ENCODE results near the gene PATZ1. TPM values are rescaled to one million over a fixed set of nuclear protein-coding genes. Genes with fewer than 3 reads are reported as not detected.
"Not testable (repeated sequence)": the region's sequence is repeated elsewhere in the genome, so short reads cannot be mapped to it uniquely, and the experiment has no call there.

PATZ1 gene
- total and polyA plus RNA-seq, 2 experiments from 2014 or later = 1.3 to 9.6 TPM

DNA sequence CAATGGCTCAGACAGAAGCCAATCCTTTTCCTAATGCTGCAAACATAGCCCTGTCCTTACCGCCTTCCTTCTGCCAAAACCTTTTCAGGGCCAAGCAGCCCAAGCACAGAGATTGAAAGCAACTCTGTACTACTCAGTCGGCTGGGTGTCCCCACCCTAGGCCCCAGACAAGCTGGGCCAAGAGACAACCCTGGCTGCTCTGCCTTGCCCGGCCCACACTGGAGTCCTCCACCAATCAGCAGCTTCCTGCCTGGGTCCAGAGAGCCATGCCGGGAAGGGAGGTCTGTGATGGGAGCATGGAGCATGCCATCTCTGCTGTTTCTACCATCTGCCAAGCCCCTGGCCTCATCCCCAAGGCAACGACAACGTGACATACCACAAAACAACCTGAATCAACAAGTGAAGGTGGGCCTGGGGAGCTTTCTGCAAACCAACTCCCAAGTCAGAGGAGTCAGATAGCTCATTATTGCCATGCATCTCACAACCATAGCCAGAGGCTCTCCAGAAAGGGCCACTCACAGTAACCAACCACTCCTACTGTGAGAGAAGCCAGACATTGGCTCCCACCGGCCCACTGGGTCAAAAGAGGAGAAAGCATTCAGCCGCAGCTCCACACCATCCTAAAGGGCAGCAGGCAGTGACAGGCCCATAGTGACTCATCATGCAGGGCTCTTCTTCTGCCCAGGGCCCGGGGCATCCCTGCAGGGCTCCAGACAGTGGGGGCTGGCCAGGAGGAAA lies 18.2 kb downstream of the PATZ1 start:
- H3K79me2 ChIP-seq (ENCODE audit: insufficient read depth) = no peaks in the 10 kb centered on the region
- H3K4me1 ChIP-seq (ENCODE audit: insufficient read depth) = peaks cover 4% of the 10 kb centered on the region; the same call in 1 of the 2 replicates
- H3K9me2 ChIP-seq (ENCODE audit: insufficient read depth) = no peaks in the 10 kb centered on the region
- H3F3A ChIP-seq (ENCODE audit: insufficient read depth) = peaks cover 6% of the 10 kb centered on the region; the same call in 1 of the 2 replicates
- H3K36me3 ChIP-seq (ENCODE audit: low read depth) = 0 out of 2 replicates have a peak, but pooled peaks cover 6% of the 10 kb centered on the region
- DNase-seq = no peak
- no peaks in the 10 kb centered on the region for H3K9me3 ChIP-seq (ENCODE audit: low read depth)
- no peak overlapping the region for H3K4me3 ChIP-seq
- no peak overlapping the region for H3K4me2 ChIP-seq (ENCODE audit: unreplicated experiment)
- no peaks in the 10 kb centered on the region for H3K27me3 ChIP-seq (replicated peaks; ENCODE audit: insufficient read depth)
- in situ Hi-C loops (cut with MboI) = no loop called here
- no peak overlapping the region for H3K9ac ChIP-seq
- H3K27ac ChIP-seq = no peak overlapping the region
- TF ChIP-seq EZH2 (IDR thresholded peaks at IDR 0.05; ENCODE audit: insufficient read depth, poor library complexity, severe bottlenecking) (no peak), EZH2phosphoT487 (IDR thresholded peaks at IDR 0.05; ENCODE audit: insufficient read depth, low read depth) (no peak)
- H4K20me1 ChIP-seq (ENCODE audit: insufficient read depth) = no peaks in the 10 kb centered on the region
- 87 to 89% methylated on average over 7 to 9 of the region's 9 CpGs for WGBS, 2 experiments (ENCODE audit: low coverage in 1 of 2, low lambda C conversion rate in 2 of 2, missing lambda C conversion rate in 2 of 2)
- no peak overlapping the region for H2AFZ ChIP-seq

DNA sequence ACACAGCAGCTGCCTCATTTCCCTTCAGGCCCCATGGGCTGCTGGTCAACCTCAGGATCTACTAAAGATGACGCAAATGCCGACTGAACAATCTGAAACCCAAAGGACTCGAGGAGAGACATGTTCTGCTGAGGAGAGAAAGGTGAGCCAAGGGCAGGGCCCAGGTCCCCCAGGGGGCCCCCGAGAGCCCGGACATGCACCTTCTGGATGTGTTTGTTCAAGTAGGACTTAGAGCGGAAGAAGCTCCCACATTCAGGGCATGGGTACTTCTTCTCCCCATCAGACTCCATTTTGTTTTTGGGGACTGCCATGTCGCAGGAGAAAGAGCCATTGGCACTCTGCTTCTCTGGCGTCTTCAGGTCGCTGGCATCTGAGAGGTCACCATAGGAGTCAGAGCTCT lies 19.3 kb downstream of the PATZ1 start:
- Histone ChIP-seq H3K4me2 (ENCODE audit: unreplicated experiment) (no peak overlapping the region), H3K27me3 (replicated peaks; ENCODE audit: insufficient read depth) (no peaks in the 10 kb centered on the region), H3K9ac (no peak overlapping the region), H3K9me3 (ENCODE audit: low read depth) (no peaks in the 10 kb centered on the region), H3K36me3 (ENCODE audit: low read depth) (no peaks in the 10 kb centered on the region), H3K27ac (no peak overlapping the region), H3F3A (ENCODE audit: insufficient read depth) (no peaks in the 10 kb centered on the region), H3K9me2 (ENCODE audit: insufficient read depth) (no peaks in the 10 kb centered on the region), H2AFZ (no peak overlapping the region), H3K79me2 (ENCODE audit: insufficient read depth) (no peaks in the 10 kb centered on the region), H4K20me1 (ENCODE audit: insufficient read depth) (no peaks in the 10 kb centered on the region), H3K4me1 (ENCODE audit: insufficient read depth) (no peaks in the 10 kb centered on the region), H3K4me3 (no peak overlapping the region)
- in situ Hi-C loops (cut with MboI) = no loop called here
- no peak for DNase-seq
- WGBS, 2 experiments (ENCODE audit: low coverage in 1 of 2, low lambda C conversion rate in 2 of 2, missing lambda C conversion rate in 2 of 2) = 96% methylated on average over 9 of the region's 9 CpGs
- TF ChIP-seq EZH2phosphoT487 (IDR thresholded peaks at IDR 0.05; ENCODE audit: insufficient read depth, low read depth) = no peak
- TF ChIP-seq EZH2 (IDR thresholded peaks at IDR 0.05; ENCODE audit: insufficient read depth, poor library complexity, severe bottlenecking) = no peak

GRCh38 chr22:31323578-31324550 lies 22.3 kb downstream of the PATZ1 start:
- Histone ChIP-seq H3K79me2 (ENCODE audit: insufficient read depth) (no peaks in the 10 kb centered on the region), H3K36me3 (ENCODE audit: low read depth) (no peaks in the 10 kb centered on the region), H3K9ac (no peak overlapping the region), H3F3A (ENCODE audit: insufficient read depth) (no peaks in the 10 kb centered on the region), H2AFZ (no peak overlapping the region), H4K20me1 (ENCODE audit: insufficient read depth) (no peaks in the 10 kb centered on the region), H3K4me2 (ENCODE audit: unreplicated experiment) (no peak overlapping the region), H3K9me3 (ENCODE audit: low read depth) (no peaks in the 10 kb centered on the region), H3K4me1 (ENCODE audit: insufficient read depth) (no peaks in the 10 kb centered on the region), H3K4me3 (no peak overlapping the region), H3K27ac (no peak overlapping the region), H3K27me3 (replicated peaks; ENCODE audit: insufficient read depth) (no peaks in the 10 kb centered on the region), H3K9me2 (ENCODE audit: insufficient read depth) (no peaks in the 10 kb centered on the region)
- DNase-seq = no peak
- in situ Hi-C loops (cut with MboI) = no loop called here
- WGBS, 2 experiments (ENCODE audit: low coverage in 1 of 2, low lambda C conversion rate in 2 of 2, missing lambda C conversion rate in 2 of 2) = 90 to 92% methylated on average over 8 of the region's 8 CpGs
- TF ChIP-seq EZH2phosphoT487 (IDR thresholded peaks at IDR 0.05; ENCODE audit: insufficient read depth, low read depth) = no peak
- TF ChIP-seq EZH2 (IDR thresholded peaks at IDR 0.05; ENCODE audit: insufficient read depth, poor library complexity, severe bottlenecking) = no peak

GRCh38 chr22:31321421-31321820 lies 24.7 kb downstream of the PATZ1 start:
- H3K27me3 ChIP-seq (replicated peaks; ENCODE audit: insufficient read depth) = no peaks in the 10 kb centered on the region
- no peaks in the 10 kb centered on the region for H4K20me1 ChIP-seq (ENCODE audit: insufficient read depth)
- no peak overlapping the region for H2AFZ ChIP-seq
- in situ Hi-C loops (cut with MboI) = no loop called here
- H3K27ac ChIP-seq = no peak overlapping the region
- no peak overlapping the region for H3K9ac ChIP-seq
- no peaks in the 10 kb centered on the region for H3K79me2 ChIP-seq (ENCODE audit: insufficient read depth)
- H3K4me1 ChIP-seq (ENCODE audit: insufficient read depth) = no peaks in the 10 kb centered on the region
- no peak overlapping the region for H3K4me2 ChIP-seq (ENCODE audit: unreplicated experiment)
- 83 to 90% methylated on average over 4 of the region's 4 CpGs for WGBS, 2 experiments (ENCODE audit: low coverage in 1 of 2, low lambda C conversion rate in 2 of 2, missing lambda C conversion rate in 2 of 2)
- H3K4me3 ChIP-seq = no peak overlapping the region
- no peak for DNase-seq
- H3F3A ChIP-seq (ENCODE audit: insufficient read depth) = no peaks in the 10 kb centered on the region
- H3K9me3 ChIP-seq (ENCODE audit: low read depth) = no peaks in the 10 kb centered on the region
- TF ChIP-seq EZH2phosphoT487 (IDR thresholded peaks at IDR 0.05; ENCODE audit: insufficient read depth, low read depth) (no peak), EZH2 (IDR thresholded peaks at IDR 0.05; ENCODE audit: insufficient read depth, poor library complexity, severe bottlenecking) (no peak)
- no peaks in the 10 kb centered on the region for H3K36me3 ChIP-seq (ENCODE audit: low read depth)
- H3K9me2 ChIP-seq (ENCODE audit: insufficient read depth) = no peaks in the 10 kb centered on the region

GRCh38 chr22:31314220-31314619 lies 31.9 kb downstream of the PATZ1 start:
- H3K9me2 ChIP-seq (ENCODE audit: insufficient read depth); H3K9me3 ChIP-seq (ENCODE audit: low read depth); H4K20me1 ChIP-seq (ENCODE audit: insufficient read depth); H3K36me3 ChIP-seq (ENCODE audit: low read depth); H3K4me2 ChIP-seq (ENCODE audit: unreplicated experiment); H3F3A ChIP-seq (ENCODE audit: insufficient read depth); H3K27me3 ChIP-seq (replicated peaks; ENCODE audit: insufficient read depth); H3K9ac ChIP-seq; H3K27ac ChIP-seq; H3K79me2 ChIP-seq (ENCODE audit: insufficient read depth); H2AFZ ChIP-seq; DNase-seq; H3K4me1 ChIP-seq (ENCODE audit: insufficient read depth); in situ Hi-C loops (cut with MboI); H3K4me3 ChIP-seq: not testable (repeated sequence)
- WGBS, 2 experiments (ENCODE audit: low coverage in 1 of 2, low lambda C conversion rate in 2 of 2, missing lambda C conversion rate in 2 of 2) = 93 to 100% methylated on average over 1 of the region's 1 CpG
